Activated CD8-positive, alpha-beta T cell treated with anti-CD3 and anti-CD28 coated beads for 36 hours (primary cell): ENCODE data around the gene SDCCAG8. TPM values are rescaled to one million over a fixed set of nuclear protein-coding genes. Genes with fewer than 3 reads are reported as not detected.

ENCODE experiments used
- ATAC-seq: fragments of 200-7000 bp; cut with Tn5 transposase; one replicate; pipeline ENCODE4 v1.10.0; 2021; ENCODE audit warnings: mild to moderate bottlenecking, moderate library complexity
- CTCF ChIA-PET: fragments of 350-600 bp; sonication (Branson Sonifier 250); formaldehyde crosslinking; loops from one replicate; lab custom pipeline; 2021; ENCODE audit warnings: antibody characterized with exemption; lab: Charles Lee
- POLR2A ChIA-PET: fragments of 350-600 bp; sonication (Branson Sonifier 250); formaldehyde crosslinking; loops from one replicate; lab custom pipeline; 2021; ENCODE audit warnings: antibody characterized with exemption; lab: Charles Lee
- DNase-seq: peaks from one replicate; pipeline ENCODE4 v3.0.0-alpha.2; 2020
- H3K27ac Mint-ChIP-seq: one replicate; pipeline ENCODE4 v1.8.0; 2021; ENCODE audit warnings: mild to moderate bottlenecking, mixed read lengths
- H3K27me3 Mint-ChIP-seq: one replicate; pipeline ENCODE4 v1.8.0; 2021; ENCODE audit warnings: mixed read lengths
- H3K36me3 Mint-ChIP-seq: one replicate; pipeline ENCODE4 v1.8.0; 2021; ENCODE audit warnings: low read depth, mixed read lengths
- H3K4me1 Mint-ChIP-seq: one replicate; pipeline ENCODE4 v1.8.0; 2021; ENCODE audit warnings: low read depth, mixed read lengths
- H3K4me3 Mint-ChIP-seq: one replicate; pipeline ENCODE4 v1.8.0; 2021; ENCODE audit warnings: mild to moderate bottlenecking, moderate library complexity, mixed read lengths
- H3K9me3 Mint-ChIP-seq: one replicate; pipeline ENCODE4 v1.8.0; 2021; ENCODE audit warnings: mixed read lengths
- CTCF ChIP-seq: fragments of 200-600 bp; IDR thresholded peaks from one replicate; pipeline ENCODE4 v1.8.0; 2022; ENCODE audit warnings: antibody characterized with exemption, mild to moderate bottlenecking
- intact Hi-C: fragments of 100-400 bp; cut with micrococcal nuclease; formaldehyde crosslinking; loops from one replicate; pipeline ENCODE4 v1.10.0; 2022
- total RNA-seq, 2 experiments: library from RNA; stranded (reverse); gene quantifications; one replicate each; pipeline ENCODE4 v1.2.3, GENCODE V29; 2021

SDCCAG8 gene
- total RNA-seq, 2 experiments from 2014 or later, result 22.4 to 22.6 TPM

- no peak overlapping the region for H3K27ac Mint-ChIP-seq
- no peak for ATAC-seq
- ChIA-PET POLR2A (interaction anchor here (1.0 kb wide), 1 partner anchor 25 kb away, joined by 3 read pairs; no protein-coding TSS in a partner anchor), CTCF (no interaction called here)
- DNase-seq, result no peak
- H3K4me3 Mint-ChIP-seq, result no peak overlapping the region
- peaks cover 25% of the 10 kb centered on the region for H3K4me1 Mint-ChIP-seq
- no peak for TF ChIP-seq CTCF
- intact Hi-C loops, result no loop called here
- H3K27me3 Mint-ChIP-seq, result no peaks in the 10 kb centered on the region
- peaks cover 22% of the 10 kb centered on the region for H3K36me3 Mint-ChIP-seq
- H3K9me3 Mint-ChIP-seq, result peaks cover under 1% of the 10 kb centered on the region
These were observed 8.9 kb upstream of the SDCCAG8 start for GRCh38 chr1:243246916-243247315.

GRCh38 chr1:243247901-243248300 is 7.9 kb upstream of the SDCCAG8 start:
- ChIA-PET CTCF (no interaction called here), POLR2A (no interaction called here)
- intact Hi-C loops, result no loop called here
- peaks cover 16% of the 10 kb centered on the region for H3K36me3 Mint-ChIP-seq
- TF ChIP-seq CTCF, result no peak
- H3K4me3 Mint-ChIP-seq, result no peak overlapping the region
- no peak overlapping the region for H3K27ac Mint-ChIP-seq
- no peaks in the 10 kb centered on the region for H3K27me3 Mint-ChIP-seq
- no peak for DNase-seq
- H3K4me1 Mint-ChIP-seq, result peaks cover 27% of the 10 kb centered on the region
- H3K9me3 Mint-ChIP-seq, result no peaks in the 10 kb centered on the region
- no peak for ATAC-seq

GRCh38 chr1:243249214-243249613 is 6.6 kb upstream of the SDCCAG8 start:
- ChIA-PET POLR2A (no interaction called here), CTCF (no interaction called here)
- H3K4me1 Mint-ChIP-seq, result peaks cover 37% of the 10 kb centered on the region
- no peaks in the 10 kb centered on the region for H3K9me3 Mint-ChIP-seq
- no peaks in the 10 kb centered on the region for H3K27me3 Mint-ChIP-seq
- intact Hi-C loops, result no loop called here
- peaks cover 11% of the 10 kb centered on the region for H3K36me3 Mint-ChIP-seq
- no peak for TF ChIP-seq CTCF
- no peak overlapping the region for H3K4me3 Mint-ChIP-seq
- no peak overlapping the region for H3K27ac Mint-ChIP-seq
- DNase-seq (no peak), ATAC-seq (no peak)

- intact Hi-C loops, result no loop called here
- H3K9me3 Mint-ChIP-seq, result no peaks in the 10 kb centered on the region
- DNase-seq (no peak), ATAC-seq (no peak)
- no peak for TF ChIP-seq CTCF
- peaks cover 11% of the 10 kb centered on the region for H3K36me3 Mint-ChIP-seq
- H3K4me1 Mint-ChIP-seq, result peaks cover 37% of the 10 kb centered on the region
- no peak overlapping the region for H3K27ac Mint-ChIP-seq
- ChIA-PET CTCF (no interaction called here), POLR2A (no interaction called here)
- H3K4me3 Mint-ChIP-seq, result no peak overlapping the region
- H3K27me3 Mint-ChIP-seq, result no peaks in the 10 kb centered on the region
These were observed 5.7 kb upstream of the SDCCAG8 start for GRCh38 chr1:243250102-243250501.

GRCh38 chr1:243251539-243251938 is 4.3 kb upstream of the SDCCAG8 start:
- no peak for ATAC-seq
- no peaks in the 10 kb centered on the region for H3K27me3 Mint-ChIP-seq
- H3K27ac Mint-ChIP-seq, result no peak overlapping the region
- no peaks in the 10 kb centered on the region for H3K9me3 Mint-ChIP-seq
- no peak for TF ChIP-seq CTCF
- H3K36me3 Mint-ChIP-seq, result peaks cover 7% of the 10 kb centered on the region
- no peak overlapping the region for H3K4me3 Mint-ChIP-seq
- intact Hi-C loops, result no loop called here
- ChIA-PET CTCF (no interaction called here), POLR2A (no interaction called here)
- no peak for DNase-seq
- peaks cover 37% of the 10 kb centered on the region for H3K4me1 Mint-ChIP-seq
